DND-41 (cell line): ENCODE data around the gene BTBD2.

Experiments
- CTCF ChIP-seq: IDR thresholded peaks from 2 replicates; pipeline ENCODE4 v1.5.1; 2012; ENCODE audit warnings: borderline replicate concordance, low read length, moderate library complexity, mild to moderate bottlenecking; ENCODE audit not compliant: poor library complexity, severe bottlenecking; ENCODE audit errors: extremely low read depth
- EZH2 ChIP-seq: IDR thresholded peaks from 3 replicates; pipeline ENCODE4 v1.6.1; 2012; ENCODE audit warnings: borderline replicate concordance, low read depth, mild to moderate bottlenecking, moderate library complexity, low read length, inconsistent platforms; ENCODE audit not compliant: severe bottlenecking

- no peak for TF ChIP-seq EZH2
- TF ChIP-seq CTCF = no peak
Observed at GRCh38 chr19:2013683-2013961, 1.9 kb downstream of the BTBD2 start.
